HG02852 (cell line): ENCODE results near the gene NIPAL1.
A peak's percentile ranks its signal among the peaks of the same experiment; 100 is the strongest.
"Not testable (repeated sequence)": the region's sequence is repeated elsewhere in the genome, so short reads cannot be mapped to it uniquely, and the experiment has no call there.

Experiments
- ATAC-seq: cut with Tn5 transposase; IDR thresholded peaks from one replicate; pipeline ENCODE4 v1.9.1; 2021; ENCODE audit warnings: mild to moderate bottlenecking, moderate library complexity; ENCODE audit not compliant: unreplicated experiment

The NIPAL1 gene

GRCh38 chr4:48016141-48017107 lies at the start of gene NIPAL1, which contains the start of gene CNGA1:
NIPAL1 (plus strand) TSS chr4:48016772; CDS start chr4:48016840, 68 bp downstream.
CNGA1 (minus strand) TSS chr4:48016681; CDS start chr4:47952689, 63,992 bp downstream.
- peak; percentile 89 for ATAC-seq

GRCh38 chr4:47968847-47969246 lies 47.7 kb upstream of the NIPAL1 start:
- ATAC-seq, result no peak

- peak; percentile 96 for ATAC-seq
Observed at GRCh38 chr4:47972181-47972580, 44.4 kb upstream of the NIPAL1 start.

- ATAC-seq, result no peak
Observed at GRCh38 chr4:47972721-47973120, 43.9 kb upstream of the NIPAL1 start.

GRCh38 chr4:47974566-47974965 lies 42.0 kb upstream of the NIPAL1 start:
- no peak for ATAC-seq

GRCh38 chr4:47990145-47990544 lies 26.4 kb upstream of the NIPAL1 start:
- no peak for ATAC-seq

- not testable (repeated sequence) for ATAC-seq
Observed at GRCh38 chr4:47992475-47992874, 24.1 kb upstream of the NIPAL1 start.

GRCh38 chr4:47996021-47996420 lies 20.6 kb upstream of the NIPAL1 start:
- no peak for ATAC-seq

- no peak for ATAC-seq
Observed at GRCh38 chr4:48002267-48002666, 14.3 kb upstream of the NIPAL1 start.

GRCh38 chr4:48003568-48003967 lies 13.0 kb upstream of the NIPAL1 start:
- ATAC-seq, result not testable (repeated sequence)

GRCh38 chr4:48005781-48006180 lies 10.8 kb upstream of the NIPAL1 start:
- ATAC-seq, result no peak

- no peak for ATAC-seq
Observed at GRCh38 chr4:48008021-48008596, 8.5 kb upstream of the NIPAL1 start.

GRCh38 chr4:48010906-48011305 lies 5.7 kb upstream of the NIPAL1 start:
- ATAC-seq, result not testable (repeated sequence)

- ATAC-seq, result no peak
Observed at GRCh38 chr4:48011722-48012121, 4.8 kb upstream of the NIPAL1 start.

GRCh38 chr4:48012824-48013223 lies 3.7 kb upstream of the NIPAL1 start:
- no peak for ATAC-seq

GRCh38 chr4:48015216-48015615 lies 1.4 kb upstream of the NIPAL1 start:
- no peak for ATAC-seq

- no peak for ATAC-seq
Observed at GRCh38 chr4:48015678-48016077, 894 bp upstream of the NIPAL1 start.

- ATAC-seq, result peak; percentile 27
Observed at GRCh38 chr4:48017108-48017571, 568 bp downstream of the NIPAL1 start.

- ATAC-seq, result no peak
Observed at GRCh38 chr4:48018112-48018511, 1.5 kb downstream of the NIPAL1 start.

GRCh38 chr4:48021100-48021499 lies 4.5 kb downstream of the NIPAL1 start:
- ATAC-seq, result no peak

GRCh38 chr4:48022192-48022799 lies 5.7 kb downstream of the NIPAL1 start:
- no peak for ATAC-seq
